ENCODE results near the gene CPPED1. TPM values are rescaled to one million over a fixed set of nuclear protein-coding genes. Genes with fewer than 3 reads are reported as not detected.

CPPED1 gene
- total and polyA plus RNA-seq, 10 of the 15 experiments (the other 5 are each of a cell fraction or from before 2014, with no cell fraction given), result 7.1 to 39.0 (median 16.0) TPM

GRCh38 chr16:12651765-12652512, 151.7 kb downstream of the CPPED1 start (continued):
- TF ChIP-seq HCFC1 (IDR thresholded peaks at IDR 0.05; ENCODE audit: low read length) (no peak), JUNB (IDR thresholded peaks at IDR 0.05) (no peak)

DNA sequence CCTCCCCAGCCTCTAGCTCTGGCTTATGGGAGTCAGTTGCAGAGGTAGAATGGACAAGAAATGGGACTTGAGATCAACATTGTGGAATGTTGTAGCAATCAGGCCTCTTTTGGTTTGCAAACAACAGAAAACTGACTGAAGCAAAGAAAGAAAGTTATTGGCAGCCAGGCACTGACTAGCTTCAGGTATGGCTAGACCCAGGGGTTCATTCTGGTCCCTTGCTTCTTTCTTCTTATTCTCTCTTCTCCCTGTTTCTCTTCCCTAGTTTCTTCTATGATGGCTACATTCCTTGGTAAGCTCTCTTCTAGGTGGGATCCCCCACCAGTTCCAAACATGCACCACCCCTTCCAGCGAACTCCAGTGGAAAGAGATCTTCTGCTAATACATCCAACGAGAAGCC, 154.3 kb downstream of the CPPED1 start:
- DNase-seq (ENCODE audit: low read depth, low spot score) (no peak), ATAC-seq (no peak), FAIRE-seq (no peak)
- RAD21 ChIA-PET (ENCODE audit: unreplicated experiment), result interaction anchor here (0.6 to 0.7 kb wide), 2 partner anchors 206 to 644 kb away, joined by 3 to 4 read pairs; no protein-coding TSS in a partner anchor
- Histone ChIP-seq H3K9ac (ENCODE audit: control insufficient read depth, insufficient read depth, low read length) (no peak overlapping the region), H3K9me3 (replicated peaks; ENCODE audit: control insufficient read depth, insufficient read depth, low read length) (no peaks in the 10 kb centered on the region), H3K36me3 (ENCODE audit: control insufficient read depth in 2 of 2, insufficient read depth in 2 of 2, low read length in 1 of 2) (no peaks in the 10 kb centered on the region), H3K79me2 (ENCODE audit: control insufficient read depth, insufficient read depth, low read length) (no peaks in the 10 kb centered on the region), H3K4me3 (no peak overlapping the region), H3K4me1 (ENCODE audit: control insufficient read depth, insufficient read depth, low read length) (no peaks in the 10 kb centered on the region), H2AFZ (ENCODE audit: control insufficient read depth, low read depth, low read length) (no peak overlapping the region), H3K27me3 (replicated peaks in 1 of 2; ENCODE audit: control insufficient read depth in 2 of 2, insufficient read depth in 2 of 2, low read length in 1 of 2) (no peaks in the 10 kb centered on the region), H3K27ac (ENCODE audit: control insufficient read depth, insufficient read depth) (no peak overlapping the region), H3K4me2 (ENCODE audit: control insufficient read depth, insufficient read depth) (no peak overlapping the region), H4K20me1 (ENCODE audit: control insufficient read depth, insufficient read depth) (no peaks in the 10 kb centered on the region)
- TF ChIP-seq, protein P1, sequence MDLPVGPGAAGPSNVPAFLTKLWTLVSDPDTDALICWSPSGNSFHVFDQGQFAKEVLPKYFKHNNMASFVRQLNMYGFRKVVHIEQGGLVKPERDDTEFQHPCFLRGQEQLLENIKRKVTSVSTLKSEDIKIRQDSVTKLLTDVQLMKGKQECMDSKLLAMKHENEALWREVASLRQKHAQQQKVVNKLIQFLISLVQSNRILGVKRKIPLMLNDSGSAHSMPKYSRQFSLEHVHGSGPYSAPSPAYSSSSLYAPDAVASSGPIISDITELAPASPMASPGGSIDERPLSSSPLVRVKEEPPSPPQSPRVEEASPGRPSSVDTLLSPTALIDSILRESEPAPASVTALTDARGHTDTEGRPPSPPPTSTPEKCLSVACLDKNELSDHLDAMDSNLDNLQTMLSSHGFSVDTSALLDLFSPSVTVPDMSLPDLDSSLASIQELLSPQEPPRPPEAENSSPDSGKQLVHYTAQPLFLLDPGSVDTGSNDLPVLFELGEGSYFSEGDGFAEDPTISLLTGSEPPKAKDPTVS (IDR thresholded peaks at IDR 0.05; ENCODE audit: low read depth, low read length), result no peak
- no peak for TF ChIP-seq SREBF2 (IDR thresholded peaks at IDR 0.05; ENCODE audit: low read length)
- TF ChIP-seq EGR1 (IDR thresholded peaks at IDR 0.05; ENCODE audit: borderline replicate concordance in 1 of 2, low read depth in 2 of 2, low read length in 2 of 2), result no peak
- no peak for TF ChIP-seq TBL1XR1 (IDR thresholded peaks at IDR 0.05; ENCODE audit: low read depth, low read length)
- no peak for TF ChIP-seq ESRRA (IDR thresholded peaks at IDR 0.05; ENCODE audit: low read length)
- TF ChIP-seq, protein P2, sequence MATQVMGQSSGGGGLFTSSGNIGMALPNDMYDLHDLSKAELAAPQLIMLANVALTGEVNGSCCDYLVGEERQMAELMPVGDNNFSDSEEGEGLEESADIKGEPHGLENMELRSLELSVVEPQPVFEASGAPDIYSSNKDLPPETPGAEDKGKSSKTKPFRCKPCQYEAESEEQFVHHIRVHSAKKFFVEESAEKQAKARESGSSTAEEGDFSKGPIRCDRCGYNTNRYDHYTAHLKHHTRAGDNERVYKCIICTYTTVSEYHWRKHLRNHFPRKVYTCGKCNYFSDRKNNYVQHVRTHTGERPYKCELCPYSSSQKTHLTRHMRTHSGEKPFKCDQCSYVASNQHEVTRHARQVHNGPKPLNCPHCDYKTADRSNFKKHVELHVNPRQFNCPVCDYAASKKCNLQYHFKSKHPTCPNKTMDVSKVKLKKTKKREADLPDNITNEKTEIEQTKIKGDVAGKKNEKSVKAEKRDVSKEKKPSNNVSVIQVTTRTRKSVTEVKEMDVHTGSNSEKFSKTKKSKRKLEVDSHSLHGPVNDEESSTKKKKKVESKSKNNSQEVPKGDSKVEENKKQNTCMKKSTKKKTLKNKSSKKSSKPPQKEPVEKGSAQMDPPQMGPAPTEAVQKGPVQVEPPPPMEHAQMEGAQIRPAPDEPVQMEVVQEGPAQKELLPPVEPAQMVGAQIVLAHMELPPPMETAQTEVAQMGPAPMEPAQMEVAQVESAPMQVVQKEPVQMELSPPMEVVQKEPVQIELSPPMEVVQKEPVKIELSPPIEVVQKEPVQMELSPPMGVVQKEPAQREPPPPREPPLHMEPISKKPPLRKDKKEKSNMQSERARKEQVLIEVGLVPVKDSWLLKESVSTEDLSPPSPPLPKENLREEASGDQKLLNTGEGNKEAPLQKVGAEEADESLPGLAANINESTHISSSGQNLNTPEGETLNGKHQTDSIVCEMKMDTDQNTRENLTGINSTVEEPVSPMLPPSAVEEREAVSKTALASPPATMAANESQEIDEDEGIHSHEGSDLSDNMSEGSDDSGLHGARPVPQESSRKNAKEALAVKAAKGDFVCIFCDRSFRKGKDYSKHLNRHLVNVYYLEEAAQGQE (IDR thresholded peaks at IDR 0.05; ENCODE audit: low read depth, low read length), result no peak
- TF ChIP-seq PAX8 (IDR thresholded peaks at IDR 0.05), result no peak
- intact Hi-C loops (cut with micrococcal nuclease; ENCODE audit: unreplicated experiment) (loop anchor here (5.0 kb wide), 2 partner anchors 77 to 102 kb away; no protein-coding TSS in a partner anchor), in situ Hi-C loops (cut with MboI) (no loop called here)
- CTCF ChIA-PET, result interaction anchor here (0.7 kb wide), 1 partner anchor 29 kb away, joined by 3 read pairs; no protein-coding TSS in a partner anchor
- POLR2A ChIA-PET, result interaction anchor here (0.7 to 1.0 kb wide), 3 partner anchors 113 to 167 kb away, joined by 3 to 5 read pairs (median 3); no protein-coding TSS in a partner anchor
- no TSS peak for BruUV-seq (replicated peaks)
- 43% methylated on average over 2 of the region's 2 CpGs for WGBS (ENCODE audit: insufficient coverage, insufficient replicate concordance, low lambda C conversion rate, missing lambda C conversion rate)
- SMC1A ChIA-PET (ENCODE audit: uncharacterized antibody, unreplicated experiment), result interaction anchor here (1.4 to 1.5 kb wide), 2 partner anchors 8 to 15 kb away, joined by 3 read pairs; no protein-coding TSS in a partner anchor
